HAP-1 (cell line): ENCODE data around the gene CNIH3.

Experiments used
- DNase-seq, 2 experiments: peaks; one replicate each; pipeline ENCODE4 v3.0.0-alpha.2; 2016 to 2020; ENCODE audit warnings: low spot score in 2 of 2
- H3K27me3 ChIP-seq: fragments of 250-450 bp; sonication (Bioruptor Pico); 2 replicates; pipeline ENCODE4 v1.5.1; 2020; ENCODE audit warnings: low read depth, mild to moderate bottlenecking, moderate library complexity
- H3K36me3 ChIP-seq: fragments of 250-450 bp; sonication (Bioruptor Pico); replicated peaks from 2 replicates; pipeline ENCODE4 v1.5.1; 2020; ENCODE audit warnings: mild to moderate bottlenecking
- H3K4me1 ChIP-seq: fragments of 250-450 bp; sonication (Bioruptor Pico); 2 replicates; pipeline ENCODE4 v1.5.1; 2020; ENCODE audit warnings: mild to moderate bottlenecking
- H3K4me3 ChIP-seq: fragments of 250-450 bp; sonication (Bioruptor Pico); 2 replicates; pipeline ENCODE4 v1.5.1; 2020; ENCODE audit warnings: mild to moderate bottlenecking, moderate library complexity
- H3K9me3 ChIP-seq: fragments of 250-450 bp; sonication (Bioruptor Pico); 2 replicates; pipeline ENCODE4 v1.5.1; 2020; ENCODE audit warnings: mild to moderate bottlenecking, moderate library complexity
- in situ Hi-C: fragments of 300-500 bp; cut with MboI; formaldehyde crosslinking; loops from 3 replicates; pipeline ENCODE4 v1.14.3; 2020; ENCODE audit warnings: low sequenced_read_pairs, inconsistent platforms, mixed read lengths

CNIH3 gene

DNA sequence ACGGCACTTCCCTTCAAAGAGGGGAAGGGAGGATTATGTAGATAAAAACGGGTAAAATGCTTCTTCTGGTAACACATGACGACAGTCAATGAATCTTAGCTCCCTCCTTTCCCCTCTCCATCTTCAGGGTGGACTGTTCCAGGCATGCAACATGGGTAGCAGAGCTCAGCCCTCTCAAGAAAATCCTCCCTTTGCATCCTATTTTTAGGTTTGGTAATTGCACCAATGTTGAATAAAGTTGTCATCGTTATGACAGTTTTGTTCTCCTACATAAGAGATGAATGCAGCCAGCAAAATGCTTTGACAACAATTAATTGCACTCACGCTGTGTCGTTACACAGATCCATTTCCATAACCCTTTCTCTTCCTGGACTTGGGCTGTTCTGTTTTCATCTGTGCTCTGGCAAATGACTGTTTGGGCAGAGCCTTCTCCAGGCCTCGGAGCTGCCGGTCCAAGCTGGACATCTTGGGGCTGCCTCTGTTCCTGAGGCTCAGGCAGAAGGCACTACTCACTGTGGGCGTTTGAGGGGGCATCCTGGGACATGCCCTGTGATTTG lies 127.6 kb downstream of the CNIH3 start:
- DNase-seq = no peak
- no peaks in the 10 kb centered on the region for H3K36me3 ChIP-seq
- no peaks in the 10 kb centered on the region for H3K9me3 ChIP-seq
- no peaks in the 10 kb centered on the region for H3K27me3 ChIP-seq
- in situ Hi-C loops = no loop called here
- H3K4me3 ChIP-seq = no peak overlapping the region
- H3K4me1 ChIP-seq = no peaks in the 10 kb centered on the region

DNA sequence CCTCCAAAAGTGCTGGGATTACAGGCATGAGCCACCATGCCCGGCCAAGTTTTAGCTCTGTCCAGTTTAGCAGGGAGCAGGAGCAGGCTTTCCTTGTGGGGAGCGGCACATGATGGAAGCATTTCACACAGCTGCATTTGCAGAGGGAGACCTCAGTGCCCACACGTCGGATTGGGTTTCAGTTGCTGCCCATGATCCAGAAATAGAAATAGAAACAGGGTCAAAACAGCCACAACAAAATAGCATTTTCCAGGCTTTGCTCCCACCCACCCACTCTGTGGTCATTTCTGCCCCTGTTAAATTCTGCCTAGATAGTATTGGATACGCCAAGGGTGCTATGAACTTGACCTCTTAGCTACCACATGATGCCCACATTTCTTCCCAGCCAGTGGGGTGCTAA lies 128.4 kb downstream of the CNIH3 start:
- DNase-seq = no peak
- Histone ChIP-seq H3K4me1 (no peaks in the 10 kb centered on the region), H3K36me3 (no peaks in the 10 kb centered on the region), H3K27me3 (no peaks in the 10 kb centered on the region), H3K9me3 (no peaks in the 10 kb centered on the region; the same call in 1 of the 2 replicates), H3K4me3 (no peak overlapping the region)
- in situ Hi-C loops = no loop called here

DNA sequence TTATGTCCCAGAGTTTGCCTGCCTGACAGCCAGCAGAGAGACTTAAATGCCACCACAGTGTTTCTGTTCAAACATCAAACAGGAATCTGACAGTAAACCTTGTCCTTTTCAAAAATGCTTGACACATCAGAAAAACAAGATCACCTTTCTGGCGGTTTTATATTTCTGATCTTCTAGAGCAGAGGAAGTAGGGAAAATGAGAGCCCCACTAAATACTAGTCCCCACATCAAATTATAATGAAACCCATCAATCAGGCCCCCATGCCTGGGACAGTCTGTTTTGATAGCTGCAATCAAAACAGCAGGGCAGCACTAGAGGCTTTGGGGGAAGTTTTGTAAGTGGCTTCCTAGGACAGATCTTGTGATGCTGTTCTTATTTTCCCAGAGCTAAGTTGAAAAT lies 129.3 kb downstream of the CNIH3 start:
- in situ Hi-C loops = no loop called here
- DNase-seq = no peak
- Histone ChIP-seq H3K4me1 (no peaks in the 10 kb centered on the region), H3K9me3 (no peaks in the 10 kb centered on the region; the same call in 1 of the 2 replicates), H3K27me3 (no peaks in the 10 kb centered on the region), H3K4me3 (no peak overlapping the region), H3K36me3 (no peaks in the 10 kb centered on the region)

DNA sequence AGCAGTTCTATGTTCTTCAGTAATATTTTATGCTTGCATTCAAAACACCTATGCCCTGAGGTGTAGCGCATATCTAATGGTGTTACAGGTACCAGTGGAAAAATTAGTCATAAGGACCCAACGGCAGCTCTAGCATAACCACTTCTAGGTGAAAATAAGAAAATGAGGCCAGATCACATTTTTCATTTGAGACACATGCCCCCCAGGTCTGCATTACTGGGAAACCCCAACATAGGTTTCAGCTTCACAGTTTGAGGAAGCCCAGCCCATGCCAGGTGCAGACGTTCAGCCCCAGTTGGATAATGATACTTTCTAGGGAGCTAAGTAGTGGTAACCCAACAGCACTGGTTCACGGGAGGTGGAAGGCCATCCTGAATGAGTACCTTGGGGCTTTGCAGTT lies 129.8 kb downstream of the CNIH3 start:
- in situ Hi-C loops = no loop called here

DNA sequence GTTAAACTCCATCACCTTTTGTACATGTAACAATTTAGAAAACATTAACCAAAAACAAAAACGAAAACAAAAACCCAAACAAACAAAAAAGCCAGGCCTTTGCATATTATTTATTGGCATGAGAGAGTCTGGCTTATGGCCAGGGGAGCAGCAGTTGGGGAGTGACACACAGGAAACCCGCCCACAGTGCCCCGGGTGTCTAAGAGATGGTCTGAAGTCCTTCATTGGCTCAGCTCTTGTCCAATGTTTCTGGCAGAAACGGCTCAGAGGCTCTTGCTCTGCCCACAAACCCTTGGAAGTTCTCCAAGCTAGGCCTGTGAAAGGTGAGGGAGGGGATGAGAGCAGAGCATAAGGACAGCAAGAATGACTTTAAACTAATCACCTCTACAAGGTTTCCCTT lies 131.5 kb downstream of the CNIH3 start:
- in situ Hi-C loops = no loop called here
- no peaks in the 10 kb centered on the region; the same call in 1 of the 2 replicates for H3K9me3 ChIP-seq
- H3K36me3 ChIP-seq = no peaks in the 10 kb centered on the region
- H3K4me3 ChIP-seq = no peak overlapping the region
- H3K27me3 ChIP-seq = no peaks in the 10 kb centered on the region
- H3K4me1 ChIP-seq = no peaks in the 10 kb centered on the region
- DNase-seq = no peak

More for the DNA sequence above, 129.8 kb downstream of the CNIH3 start:
- H3K4me3 ChIP-seq = no peak overlapping the region
- no peaks in the 10 kb centered on the region for H3K36me3 ChIP-seq
- no peaks in the 10 kb centered on the region; the same call in 1 of the 2 replicates for H3K9me3 ChIP-seq
- no peaks in the 10 kb centered on the region for H3K4me1 ChIP-seq
- no peak for DNase-seq
- H3K27me3 ChIP-seq = no peaks in the 10 kb centered on the region

DNA sequence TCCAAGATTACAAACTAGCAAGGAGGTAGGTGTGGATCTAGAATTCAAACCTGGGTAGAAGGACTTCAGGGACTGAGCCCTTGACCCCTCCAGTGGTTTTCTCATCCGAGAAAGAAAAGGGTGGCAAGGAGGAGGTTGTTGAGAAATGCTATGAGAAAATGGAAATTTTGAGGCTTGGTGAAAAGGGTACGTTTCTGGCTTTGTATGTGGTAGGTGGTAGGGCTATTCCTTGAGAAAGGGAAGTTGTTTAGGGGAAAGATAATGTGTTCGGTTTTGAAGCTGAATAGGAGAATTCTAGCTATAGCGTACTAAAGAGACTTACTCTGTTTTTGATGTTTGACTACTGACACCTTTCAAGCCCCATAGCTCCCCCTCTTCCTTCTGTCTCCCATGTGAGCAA lies 133.8 kb downstream of the CNIH3 start:
- in situ Hi-C loops = no loop called here
- Histone ChIP-seq H3K4me1 (peaks cover 4% of the 10 kb centered on the region; the same call in 1 of the 2 replicates), H3K9me3 (no peaks in the 10 kb centered on the region; the same call in 1 of the 2 replicates), H3K36me3 (no peaks in the 10 kb centered on the region), H3K4me3 (no peak overlapping the region), H3K27me3 (no peaks in the 10 kb centered on the region)
- no peak for DNase-seq

DNA sequence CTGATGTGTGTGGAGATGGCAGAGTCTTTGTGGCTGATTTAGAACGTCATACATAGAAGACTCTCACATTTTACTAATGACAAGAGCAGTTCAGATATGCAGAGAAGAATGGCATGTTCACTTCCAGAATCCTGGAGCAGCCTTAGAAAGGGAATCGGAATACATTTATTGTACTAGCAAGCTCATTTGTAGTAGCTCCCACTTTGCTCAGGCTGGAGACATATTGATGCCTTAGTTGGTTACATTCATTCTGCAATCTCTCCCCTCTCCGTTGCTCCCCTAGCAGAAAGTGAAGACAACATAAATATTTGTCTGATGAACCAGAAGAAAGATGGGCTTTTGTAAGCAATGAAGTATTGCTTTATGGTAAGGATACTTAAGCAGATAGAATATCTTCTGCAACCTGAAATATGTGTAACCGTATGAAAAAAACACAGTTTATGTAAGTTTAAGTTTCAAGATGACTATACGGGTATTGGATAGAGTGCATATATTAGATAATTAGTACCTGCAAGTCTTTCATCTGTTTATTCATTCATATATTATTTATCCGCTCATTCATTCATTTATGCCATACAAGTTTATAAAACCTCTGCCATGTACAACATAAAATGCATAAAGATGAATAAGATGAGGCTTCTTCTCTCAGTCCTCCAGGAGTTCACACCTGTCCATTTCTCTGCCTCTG lies 135.7 kb downstream of the CNIH3 start:
- Histone ChIP-seq H3K4me1 (peaks cover 4% of the 10 kb centered on the region; the same call in 1 of the 2 replicates), H3K27me3 (no peaks in the 10 kb centered on the region), H3K36me3 (no peaks in the 10 kb centered on the region), H3K4me3 (no peak overlapping the region), H3K9me3 (no peaks in the 10 kb centered on the region; the same call in 1 of the 2 replicates)
- no peak for DNase-seq
- in situ Hi-C loops = no loop called here

DNA sequence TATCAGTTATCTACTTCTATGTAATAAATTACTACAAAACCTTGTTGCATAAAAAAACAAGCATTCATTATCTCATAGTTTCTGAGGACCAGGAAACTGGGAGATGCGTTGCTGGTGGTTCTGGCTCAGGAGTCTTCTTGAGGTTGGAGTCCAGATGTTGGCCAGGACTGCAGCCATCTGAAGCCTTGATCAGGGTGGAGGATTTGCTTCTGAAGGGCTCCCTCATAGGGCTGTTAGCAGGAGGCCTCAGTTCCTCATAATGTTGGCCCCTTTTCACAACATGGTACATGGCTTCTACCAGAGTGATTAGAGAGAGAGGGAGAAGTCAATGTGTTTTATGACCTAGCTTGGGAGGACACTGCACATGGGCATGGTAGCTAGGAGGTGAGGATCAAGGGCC lies 137.4 kb downstream of the CNIH3 start:
- DNase-seq = no peak
- peaks cover 4% of the 10 kb centered on the region; the same call in 1 of the 2 replicates for H3K4me1 ChIP-seq
- in situ Hi-C loops = no loop called here
- H3K4me3 ChIP-seq = no peak overlapping the region
- H3K9me3 ChIP-seq = peaks cover 4% of the 10 kb centered on the region
- no peaks in the 10 kb centered on the region for H3K36me3 ChIP-seq
- no peaks in the 10 kb centered on the region for H3K27me3 ChIP-seq

DNA sequence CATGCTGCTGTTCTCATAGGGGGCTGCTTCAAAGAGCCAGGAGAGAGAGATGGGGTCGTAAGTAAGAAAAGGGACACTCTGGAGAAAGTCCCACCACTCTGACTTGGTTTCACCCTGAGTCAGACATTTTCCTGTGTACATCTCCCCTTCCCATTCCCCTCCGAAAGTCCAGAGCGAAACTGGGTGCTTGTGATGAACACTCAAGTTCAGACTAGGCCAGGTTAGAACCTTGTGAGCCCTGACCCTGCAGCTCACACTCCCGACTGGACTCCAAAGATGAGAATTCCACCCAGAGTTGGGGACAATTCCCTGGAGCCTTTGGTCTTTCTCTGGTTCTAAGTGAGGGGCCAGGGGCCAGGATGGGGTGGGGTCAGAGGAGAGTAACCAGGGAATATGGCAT lies 139.5 kb downstream of the CNIH3 start:
- in situ Hi-C loops = no loop called here
- Histone ChIP-seq H3K4me3 (no peak overlapping the region), H3K36me3 (no peaks in the 10 kb centered on the region), H3K27me3 (no peaks in the 10 kb centered on the region), H3K4me1 (peaks cover 4% of the 10 kb centered on the region; the same call in 1 of the 2 replicates), H3K9me3 (peaks cover 7% of the 10 kb centered on the region; the same call in 1 of the 2 replicates)
- DNase-seq = no peak

DNA sequence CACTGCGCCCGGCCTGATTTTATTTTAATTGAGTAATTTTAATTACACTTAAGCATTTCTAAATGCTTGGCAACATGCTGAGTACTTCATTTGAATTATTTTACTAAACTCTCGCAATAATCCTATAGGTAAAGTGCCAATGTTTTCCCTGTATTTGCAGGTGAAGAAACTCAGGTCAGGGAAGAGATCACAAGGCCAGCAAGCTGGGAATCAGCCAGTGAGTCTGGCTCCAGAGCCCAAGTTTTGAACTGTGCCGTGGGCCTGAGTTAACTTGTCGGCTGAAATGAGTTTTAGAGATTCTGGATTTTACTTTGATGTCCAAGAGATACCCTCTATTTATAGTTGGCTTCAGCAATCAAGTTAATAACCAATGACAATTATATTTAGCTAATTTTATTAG lies 141.4 kb downstream of the CNIH3 start:
- Histone ChIP-seq H3K4me1 (peaks cover 4% of the 10 kb centered on the region; the same call in 1 of the 2 replicates), H3K4me3 (no peak overlapping the region), H3K36me3 (no peaks in the 10 kb centered on the region), H3K27me3 (no peaks in the 10 kb centered on the region), H3K9me3 (peaks cover 7% of the 10 kb centered on the region; the same call in 1 of the 2 replicates)
- in situ Hi-C loops = no loop called here
- DNase-seq = no peak

DNA sequence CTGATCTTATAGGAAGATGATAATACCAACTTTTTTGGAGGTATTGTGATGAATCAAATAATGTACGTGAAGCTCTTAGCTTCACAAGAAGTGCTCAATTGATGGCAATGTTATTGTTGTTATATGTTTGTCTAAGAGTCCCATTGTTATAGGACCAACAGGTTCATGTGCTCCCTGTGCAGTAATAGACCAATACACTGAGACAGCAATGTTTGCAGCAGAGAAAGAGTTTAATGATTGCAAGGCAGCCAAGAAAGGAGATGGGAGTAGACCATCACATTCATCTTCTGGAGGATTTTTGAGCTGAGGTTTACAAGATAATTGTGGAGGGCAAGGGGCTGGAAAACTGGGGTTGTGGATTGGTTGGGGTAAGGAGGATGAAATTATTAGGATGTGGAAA lies 143.0 kb downstream of the CNIH3 start:
- in situ Hi-C loops = no loop called here
- H3K9me3 ChIP-seq = peaks cover 7% of the 10 kb centered on the region; the same call in 1 of the 2 replicates

DNA sequence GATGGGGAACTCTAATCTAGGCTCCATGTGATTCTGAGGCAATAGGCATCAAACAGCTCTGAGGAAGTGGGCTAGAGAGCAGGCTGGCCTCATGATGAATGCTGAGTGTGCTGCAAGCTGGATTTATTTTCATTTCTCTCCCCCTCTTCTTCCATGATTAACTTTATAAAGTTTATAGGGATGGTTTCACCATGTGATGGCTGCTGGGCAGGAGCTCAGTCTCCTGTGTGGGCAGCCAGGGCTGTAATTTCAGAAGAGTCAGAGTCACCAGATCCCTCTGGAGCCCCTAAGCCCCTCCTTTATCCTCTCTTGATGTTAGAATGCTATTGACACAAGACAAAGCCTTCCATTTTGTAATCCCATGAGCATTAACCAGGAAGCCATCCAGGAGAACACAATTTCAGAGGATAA lies 143.6 kb downstream of the CNIH3 start:
- Histone ChIP-seq H3K4me3 (no peak overlapping the region), H3K27me3 (no peaks in the 10 kb centered on the region), H3K4me1 (no peaks in the 10 kb centered on the region), H3K9me3 (peaks cover 7% of the 10 kb centered on the region; the same call in 1 of the 2 replicates), H3K36me3 (no peaks in the 10 kb centered on the region)
- DNase-seq = no peak
- in situ Hi-C loops = no loop called here

More for the DNA sequence above, 143.0 kb downstream of the CNIH3 start:
- no peak for DNase-seq
- no peak overlapping the region for H3K4me3 ChIP-seq
- H3K4me1 ChIP-seq = peaks cover 4% of the 10 kb centered on the region; the same call in 1 of the 2 replicates
- H3K36me3 ChIP-seq = no peaks in the 10 kb centered on the region
- H3K27me3 ChIP-seq = no peaks in the 10 kb centered on the region

DNA sequence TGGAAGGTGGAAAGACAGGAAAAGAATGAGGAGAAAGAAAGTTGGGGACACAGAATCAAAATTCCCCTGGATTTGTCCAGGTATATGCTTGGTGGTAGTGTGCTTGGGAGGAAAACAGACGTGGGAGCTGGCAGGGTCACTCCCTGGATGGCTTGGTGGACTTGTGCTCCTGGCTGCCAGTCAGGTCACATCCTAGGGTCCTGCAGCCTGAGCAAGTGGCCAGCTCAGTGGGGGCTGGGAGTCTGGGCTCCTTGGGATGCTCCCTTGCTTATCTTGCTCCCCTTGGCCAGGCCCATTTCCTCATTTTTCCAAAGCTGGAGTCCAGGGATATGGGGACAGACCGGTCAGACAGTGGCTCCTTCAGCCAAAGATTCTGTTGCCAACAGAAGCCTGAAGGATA lies 144.0 kb downstream of the CNIH3 start:
- no peak for DNase-seq
- Histone ChIP-seq H3K27me3 (no peaks in the 10 kb centered on the region), H3K4me3 (no peak overlapping the region), H3K36me3 (no peaks in the 10 kb centered on the region), H3K4me1 (no peaks in the 10 kb centered on the region), H3K9me3 (peaks cover 7% of the 10 kb centered on the region; the same call in 1 of the 2 replicates)
- in situ Hi-C loops = no loop called here

DNA sequence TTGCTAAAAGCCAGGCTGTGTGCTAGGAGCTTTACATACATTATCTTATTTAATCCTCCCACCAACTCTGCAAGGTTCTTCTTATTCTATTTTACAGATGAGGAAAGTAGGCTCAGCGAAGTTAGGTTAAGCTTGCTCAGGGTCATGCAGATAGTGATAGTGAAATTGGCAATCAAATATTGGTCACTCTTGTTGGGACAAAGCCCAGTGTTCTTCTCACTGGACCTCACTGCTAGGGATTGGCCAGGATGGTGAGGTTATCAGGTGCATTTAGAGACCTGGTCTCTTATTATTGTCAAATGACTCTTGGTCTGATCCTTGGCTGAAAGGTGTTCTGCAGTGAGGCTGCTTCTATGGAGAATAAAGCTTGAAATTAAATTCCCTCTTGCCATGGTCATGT lies 145.1 kb downstream of the CNIH3 start:
- H3K4me1 ChIP-seq = no peaks in the 10 kb centered on the region
- H3K9me3 ChIP-seq = peaks cover 7% of the 10 kb centered on the region; the same call in 1 of the 2 replicates
- no peak overlapping the region for H3K4me3 ChIP-seq
- no peaks in the 10 kb centered on the region for H3K27me3 ChIP-seq
- in situ Hi-C loops = no loop called here
- no peak for DNase-seq
- H3K36me3 ChIP-seq = no peaks in the 10 kb centered on the region
